ENCODE data around the gene ZSCAN23. TPM values are rescaled to one million over a fixed set of nuclear protein-coding genes. Genes with fewer than 3 reads are reported as not detected.

Gene ZSCAN23
- total and polyA plus RNA-seq, 9 of the 15 experiments (the other 6 are each of a cell fraction or from before 2014, with no cell fraction given): 0.05 to 0.29 (median 0.21) TPM; not detected in 1

DNA sequence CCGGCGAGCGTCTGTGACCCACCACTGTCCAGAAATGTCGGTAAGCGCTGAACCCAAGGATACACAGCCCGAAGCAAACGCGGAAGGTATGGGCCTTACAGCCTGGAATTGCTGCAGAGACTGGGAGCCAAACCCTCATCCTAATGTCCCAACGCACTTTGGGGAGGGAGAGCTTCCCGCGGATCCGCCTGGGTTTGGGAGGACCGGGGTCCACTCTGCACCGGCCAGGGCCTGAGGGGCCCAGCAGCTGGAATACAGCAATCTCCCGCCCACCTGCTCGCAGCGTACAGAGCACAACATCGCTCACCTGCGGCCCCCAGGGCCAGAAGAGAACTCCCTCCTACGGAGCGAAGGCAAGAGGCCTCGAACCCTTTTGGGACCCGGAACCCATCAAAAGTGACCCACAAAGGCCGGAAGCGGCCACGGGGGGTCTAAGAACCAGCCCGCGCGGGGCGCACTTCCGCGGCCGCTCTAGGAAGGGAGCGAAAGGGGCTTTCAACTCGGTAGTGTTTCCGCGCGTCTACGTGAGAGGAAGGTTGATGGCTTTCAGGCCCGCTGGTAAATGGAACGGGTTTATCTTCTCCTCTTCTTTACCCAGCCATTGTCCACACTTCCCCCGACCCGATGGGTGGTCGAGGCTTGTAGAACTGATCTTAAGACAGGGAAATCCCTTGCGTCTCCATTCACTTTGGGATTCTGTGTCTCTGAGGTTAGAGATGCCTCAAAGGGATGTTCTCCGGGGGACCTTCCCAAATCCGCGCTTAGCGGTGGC lies 43.8 kb downstream of the ZSCAN23 start, which contains the start of gene ZSCAN12 (continued):
- no peak for TF ChIP-seq ZFP1 (CRISPR knock-in tag; IDR thresholded peaks at IDR 0.05)
- TF ChIP-seq PCBP1 (IDR thresholded peaks at IDR 0.05; ENCODE audit: low read depth, low read length, poor library complexity, severe bottlenecking): peak; percentile 71
- TF ChIP-seq, protein P1, sequence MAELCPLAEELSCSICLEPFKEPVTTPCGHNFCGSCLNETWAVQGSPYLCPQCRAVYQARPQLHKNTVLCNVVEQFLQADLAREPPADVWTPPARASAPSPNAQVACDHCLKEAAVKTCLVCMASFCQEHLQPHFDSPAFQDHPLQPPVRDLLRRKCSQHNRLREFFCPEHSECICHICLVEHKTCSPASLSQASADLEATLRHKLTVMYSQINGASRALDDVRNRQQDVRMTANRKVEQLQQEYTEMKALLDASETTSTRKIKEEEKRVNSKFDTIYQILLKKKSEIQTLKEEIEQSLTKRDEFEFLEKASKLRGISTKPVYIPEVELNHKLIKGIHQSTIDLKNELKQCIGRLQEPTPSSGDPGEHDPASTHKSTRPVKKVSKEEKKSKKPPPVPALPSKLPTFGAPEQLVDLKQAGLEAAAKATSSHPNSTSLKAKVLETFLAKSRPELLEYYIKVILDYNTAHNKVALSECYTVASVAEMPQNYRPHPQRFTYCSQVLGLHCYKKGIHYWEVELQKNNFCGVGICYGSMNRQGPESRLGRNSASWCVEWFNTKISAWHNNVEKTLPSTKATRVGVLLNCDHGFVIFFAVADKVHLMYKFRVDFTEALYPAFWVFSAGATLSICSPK (IDR thresholded peaks at IDR 0.05; ENCODE audit: borderline replicate concordance): no peak
- TF ChIP-seq DDX20 (tag; IDR thresholded peaks at IDR 0.05; ENCODE audit: low read depth): no peak
- no peak for TF ChIP-seq KLF16 (IDR thresholded peaks at IDR 0.05)
- no peak for TF ChIP-seq PYGO2 (tag; IDR thresholded peaks at IDR 0.05)
- TF ChIP-seq ZNF699 (CRISPR knock-in tag; IDR thresholded peaks at IDR 0.05; ENCODE audit: insufficient replicate concordance): no peak
- TF ChIP-seq, protein P2, sequence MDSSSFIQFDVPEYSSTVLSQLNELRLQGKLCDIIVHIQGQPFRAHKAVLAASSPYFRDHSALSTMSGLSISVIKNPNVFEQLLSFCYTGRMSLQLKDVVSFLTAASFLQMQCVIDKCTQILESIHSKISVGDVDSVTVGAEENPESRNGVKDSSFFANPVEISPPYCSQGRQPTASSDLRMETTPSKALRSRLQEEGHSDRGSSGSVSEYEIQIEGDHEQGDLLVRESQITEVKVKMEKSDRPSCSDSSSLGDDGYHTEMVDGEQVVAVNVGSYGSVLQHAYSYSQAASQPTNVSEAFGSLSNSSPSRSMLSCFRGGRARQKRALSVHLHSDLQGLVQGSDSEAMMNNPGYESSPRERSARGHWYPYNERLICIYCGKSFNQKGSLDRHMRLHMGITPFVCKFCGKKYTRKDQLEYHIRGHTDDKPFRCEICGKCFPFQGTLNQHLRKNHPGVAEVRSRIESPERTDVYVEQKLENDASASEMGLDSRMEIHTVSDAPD (CRISPR knock-in tag; IDR thresholded peaks at IDR 0.05): no peak
- 0 out of 2 replicates have a peak, but pooled peaks have one; percentile 10 for TF ChIP-seq RAD51 (IDR thresholded peaks at IDR 0.05; ENCODE audit: borderline replicate concordance, low read depth)
- peak; percentile 86 for TF ChIP-seq KAT2B (IDR thresholded peaks at IDR 0.05; ENCODE audit: low read depth, low read length)
- TF ChIP-seq, protein P3, sequence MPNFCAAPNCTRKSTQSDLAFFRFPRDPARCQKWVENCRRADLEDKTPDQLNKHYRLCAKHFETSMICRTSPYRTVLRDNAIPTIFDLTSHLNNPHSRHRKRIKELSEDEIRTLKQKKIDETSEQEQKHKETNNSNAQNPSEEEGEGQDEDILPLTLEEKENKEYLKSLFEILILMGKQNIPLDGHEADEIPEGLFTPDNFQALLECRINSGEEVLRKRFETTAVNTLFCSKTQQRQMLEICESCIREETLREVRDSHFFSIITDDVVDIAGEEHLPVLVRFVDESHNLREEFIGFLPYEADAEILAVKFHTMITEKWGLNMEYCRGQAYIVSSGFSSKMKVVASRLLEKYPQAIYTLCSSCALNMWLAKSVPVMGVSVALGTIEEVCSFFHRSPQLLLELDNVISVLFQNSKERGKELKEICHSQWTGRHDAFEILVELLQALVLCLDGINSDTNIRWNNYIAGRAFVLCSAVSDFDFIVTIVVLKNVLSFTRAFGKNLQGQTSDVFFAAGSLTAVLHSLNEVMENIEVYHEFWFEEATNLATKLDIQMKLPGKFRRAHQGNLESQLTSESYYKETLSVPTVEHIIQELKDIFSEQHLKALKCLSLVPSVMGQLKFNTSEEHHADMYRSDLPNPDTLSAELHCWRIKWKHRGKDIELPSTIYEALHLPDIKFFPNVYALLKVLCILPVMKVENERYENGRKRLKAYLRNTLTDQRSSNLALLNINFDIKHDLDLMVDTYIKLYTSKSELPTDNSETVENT (CRISPR knock-in tag; IDR thresholded peaks at IDR 0.05): peak; percentile 100
- TF ChIP-seq, protein P4, sequence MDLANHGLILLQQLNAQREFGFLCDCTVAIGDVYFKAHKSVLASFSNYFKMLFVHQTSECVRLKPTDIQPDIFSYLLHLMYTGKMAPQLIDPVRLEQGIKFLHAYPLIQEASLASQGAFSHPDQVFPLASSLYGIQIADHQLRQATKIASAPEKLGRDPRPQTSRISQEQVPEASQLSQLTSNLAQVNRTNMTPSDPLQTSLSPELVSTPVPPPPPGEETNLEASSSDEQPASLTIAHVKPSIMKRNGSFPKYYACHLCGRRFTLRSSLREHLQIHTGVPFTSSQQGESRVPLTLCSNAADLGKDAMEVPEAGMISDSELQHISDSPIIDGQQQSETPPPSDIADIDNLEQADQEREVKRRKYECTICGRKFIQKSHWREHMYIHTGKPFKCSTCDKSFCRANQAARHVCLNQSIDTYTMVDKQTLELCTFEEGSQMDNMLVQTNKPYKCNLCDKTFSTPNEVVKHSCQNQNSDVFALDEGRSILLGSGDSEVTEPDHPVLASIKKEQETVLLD (IDR thresholded peaks at IDR 0.05): peak; percentile 53; the same call in 1 of the 2 replicates
- TF ChIP-seq CBX1 (IDR thresholded peaks at IDR 0.05; ENCODE audit: low read depth): peak; percentile 99
- no peak for TF ChIP-seq ILK (tag; IDR thresholded peaks at IDR 0.05; ENCODE audit: borderline replicate concordance, low read depth)
- no peak for TF ChIP-seq ZFP30 (CRISPR knock-in tag; IDR thresholded peaks at IDR 0.05; ENCODE audit: borderline replicate concordance)
- peak; percentile 100 for TF ChIP-seq ETV1 (tag; conservative IDR thresholded peaks at IDR 0.05; ENCODE audit: low read depth)
- no peak; the same call in 1 of the 2 replicates for TF ChIP-seq CEBPG (CRISPR knock-in tag; IDR thresholded peaks at IDR 0.05)
- no peak for TF ChIP-seq CEBPG (tag; conservative IDR thresholded peaks at IDR 0.05 in 1 of 2, IDR thresholded peaks at IDR 0.05 in 1 of 2)
- TF ChIP-seq BRF1 (IDR thresholded peaks at IDR 0.05; ENCODE audit: borderline replicate concordance, extremely low read depth, insufficient read length): no peak
